OCI-LY7 (cell line): ENCODE results near the gene GTPBP10. TPM values are rescaled to one million over a fixed set of nuclear protein-coding genes. Genes with fewer than 3 reads are reported as not detected.

Experiments used
- BruUV-seq: library from RNA; stranded (reverse); fragments of 400-500 nt; replicated peaks from 2 replicates; lab custom pipeline; 2021; lab: Mats Ljungman, UMichigan
- CTCF ChIA-PET: fragments of 300-600 bp; sonication (Branson Sonifier 250); formaldehyde crosslinking; loops from one replicate; lab custom pipeline; 2022; ENCODE audit warnings: antibody characterized with exemption; ENCODE audit not compliant: unreplicated experiment; lab: Charles Lee
- POLR2A ChIA-PET: fragments of 300-600 bp; sonication (Branson Sonifier 250); formaldehyde crosslinking; loops from one replicate; lab custom pipeline; 2022; ENCODE audit warnings: antibody characterized with exemption; lab: Charles Lee
- DNase-seq: peaks from one replicate; pipeline ENCODE4 v3.0.0-alpha.2; 2015; ENCODE audit warnings: low spot score
- H2AFZ ChIP-seq: fragments of 200-600 bp; sonication (generic), shearing (Covaris generic); 2 replicates; pipeline ENCODE4 v1.6.1; 2014; ENCODE audit warnings: mild to moderate bottlenecking, antibody characterized with exemption, low read length, moderate library complexity
- H3K27ac ChIP-seq: fragments of 200-600 bp; sonication (generic); 2 replicates; pipeline ENCODE4 v1.5.1; 2014; ENCODE audit warnings: mixed run types, low read depth, mild to moderate bottlenecking, moderate library complexity, low read length, inconsistent platforms; ENCODE audit not compliant: poor library complexity, severe bottlenecking
- H3K36me3 ChIP-seq: fragments of 200-600 bp; sonication (generic); 2 replicates; pipeline ENCODE4 v1.6.1; 2014; ENCODE audit warnings: mild to moderate bottlenecking, antibody characterized with exemption, low read length, moderate library complexity, mixed read lengths; ENCODE audit not compliant: insufficient read depth
- H3K4me1 ChIP-seq: fragments of 200-600 bp; sonication (generic); 2 replicates; pipeline ENCODE4 v1.5.1; 2014; ENCODE audit warnings: mild to moderate bottlenecking, low read length; ENCODE audit not compliant: insufficient read depth, poor library complexity, severe bottlenecking
- H3K4me2 ChIP-seq: fragments of 200-600 bp; sonication (generic); 2 replicates; pipeline ENCODE4 v1.6.1; 2014; ENCODE audit warnings: mild to moderate bottlenecking, low read length
- H3K4me3 ChIP-seq: fragments of 200-600 bp; sonication (generic); 2 replicates; pipeline ENCODE4 v1.5.1; 2014; ENCODE audit warnings: mild to moderate bottlenecking, low read depth, low read length; ENCODE audit not compliant: poor library complexity, severe bottlenecking
- H3K79me2 ChIP-seq: fragments of 200-600 bp; sonication (generic); 2 replicates; pipeline ENCODE4 v1.6.1; 2016; ENCODE audit warnings: low read depth, mild to moderate bottlenecking, low read length, moderate library complexity, mixed read lengths; ENCODE audit not compliant: insufficient read depth
- H3K9me2 ChIP-seq: fragments of 200-600 bp; sonication (generic); 2 replicates; pipeline ENCODE4 v1.6.1; 2016; ENCODE audit warnings: mild to moderate bottlenecking, low read length, mixed read lengths; ENCODE audit not compliant: insufficient read depth
- H3K9me3 ChIP-seq: fragments of 200-600 bp; sonication (generic); 2 replicates; pipeline ENCODE4 v1.6.1; 2014; ENCODE audit warnings: mild to moderate bottlenecking, mixed run types, low read length, mixed read lengths
- H4K20me1 ChIP-seq: fragments of 200-600 bp; sonication (generic); 2 replicates; pipeline ENCODE4 v1.6.1; 2014; ENCODE audit warnings: mild to moderate bottlenecking, antibody characterized with exemption, low read length, moderate library complexity, mixed read lengths; ENCODE audit not compliant: insufficient read depth
- EZH2phosphoT487 ChIP-seq: fragments of 200-600 bp; sonication (generic); IDR thresholded peaks from 2 replicates; pipeline ENCODE4 v1.6.1; 2018; ENCODE audit warnings: low read depth, borderline replicate concordance, mild to moderate bottlenecking, mixed run types, antibody characterized with exemption, low read length, moderate library complexity, mixed read lengths
- intact Hi-C: fragments of 100-400 bp; cut with micrococcal nuclease; formaldehyde crosslinking; loops from one replicate; pipeline ENCODE4 v1.10.0; 2022; ENCODE audit not compliant: unreplicated experiment
- total RNA-seq, 2 experiments: library from RNA; depleted of rRNA in 1 of 2; stranded (reverse); fragments of >200 nt in 1 of 2; shearing (Covaris generic) in 1 of 2; gene quantifications; 2 replicates each; pipeline ENCODE4 v1.2.3, GENCODE V29; 2014 to 2022
- TF ChIP-seq, protein P1 (sequence below): fragments of 200-600 bp; sonication (generic); conservative IDR thresholded peaks from 2 replicates; pipeline ENCODE4 v1.5.1; 2014; ENCODE audit warnings: mild to moderate bottlenecking, antibody characterized with exemption, low read length, moderate library complexity, mixed read lengths

Gene GTPBP10
- total RNA-seq, 2 experiments from 2014 or later: 16.5 to 38.8 TPM

DNA sequence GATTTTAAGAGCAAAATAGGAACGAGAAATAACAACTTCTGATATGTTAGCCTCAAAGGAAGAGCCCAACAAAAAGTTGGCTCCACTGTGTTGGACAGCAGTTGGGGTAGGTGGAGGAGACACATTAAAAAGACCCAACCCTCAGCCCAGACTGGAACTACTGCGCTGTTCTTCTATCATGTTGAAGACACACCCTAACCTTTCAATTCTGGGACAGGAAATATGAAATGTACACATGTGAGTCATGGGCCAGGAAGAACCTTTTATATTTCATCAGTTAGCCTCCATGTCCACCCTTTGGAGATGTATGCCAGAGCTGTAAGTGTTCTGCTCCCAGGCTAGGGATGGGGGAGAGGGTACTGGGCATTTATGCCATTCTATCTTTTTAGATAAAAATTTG, 78.9 kb downstream of the GTPBP10 start:
- no peak for TF ChIP-seq EZH2phosphoT487
- TF ChIP-seq, protein P1, sequence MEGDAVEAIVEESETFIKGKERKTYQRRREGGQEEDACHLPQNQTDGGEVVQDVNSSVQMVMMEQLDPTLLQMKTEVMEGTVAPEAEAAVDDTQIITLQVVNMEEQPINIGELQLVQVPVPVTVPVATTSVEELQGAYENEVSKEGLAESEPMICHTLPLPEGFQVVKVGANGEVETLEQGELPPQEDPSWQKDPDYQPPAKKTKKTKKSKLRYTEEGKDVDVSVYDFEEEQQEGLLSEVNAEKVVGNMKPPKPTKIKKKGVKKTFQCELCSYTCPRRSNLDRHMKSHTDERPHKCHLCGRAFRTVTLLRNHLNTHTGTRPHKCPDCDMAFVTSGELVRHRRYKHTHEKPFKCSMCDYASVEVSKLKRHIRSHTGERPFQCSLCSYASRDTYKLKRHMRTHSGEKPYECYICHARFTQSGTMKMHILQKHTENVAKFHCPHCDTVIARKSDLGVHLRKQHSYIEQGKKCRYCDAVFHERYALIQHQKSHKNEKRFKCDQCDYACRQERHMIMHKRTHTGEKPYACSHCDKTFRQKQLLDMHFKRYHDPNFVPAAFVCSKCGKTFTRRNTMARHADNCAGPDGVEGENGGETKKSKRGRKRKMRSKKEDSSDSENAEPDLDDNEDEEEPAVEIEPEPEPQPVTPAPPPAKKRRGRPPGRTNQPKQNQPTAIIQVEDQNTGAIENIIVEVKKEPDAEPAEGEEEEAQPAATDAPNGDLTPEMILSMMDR: no peak
- BruUV-seq: no TSS peak
- CTCF ChIA-PET: no interaction called here

DNA sequence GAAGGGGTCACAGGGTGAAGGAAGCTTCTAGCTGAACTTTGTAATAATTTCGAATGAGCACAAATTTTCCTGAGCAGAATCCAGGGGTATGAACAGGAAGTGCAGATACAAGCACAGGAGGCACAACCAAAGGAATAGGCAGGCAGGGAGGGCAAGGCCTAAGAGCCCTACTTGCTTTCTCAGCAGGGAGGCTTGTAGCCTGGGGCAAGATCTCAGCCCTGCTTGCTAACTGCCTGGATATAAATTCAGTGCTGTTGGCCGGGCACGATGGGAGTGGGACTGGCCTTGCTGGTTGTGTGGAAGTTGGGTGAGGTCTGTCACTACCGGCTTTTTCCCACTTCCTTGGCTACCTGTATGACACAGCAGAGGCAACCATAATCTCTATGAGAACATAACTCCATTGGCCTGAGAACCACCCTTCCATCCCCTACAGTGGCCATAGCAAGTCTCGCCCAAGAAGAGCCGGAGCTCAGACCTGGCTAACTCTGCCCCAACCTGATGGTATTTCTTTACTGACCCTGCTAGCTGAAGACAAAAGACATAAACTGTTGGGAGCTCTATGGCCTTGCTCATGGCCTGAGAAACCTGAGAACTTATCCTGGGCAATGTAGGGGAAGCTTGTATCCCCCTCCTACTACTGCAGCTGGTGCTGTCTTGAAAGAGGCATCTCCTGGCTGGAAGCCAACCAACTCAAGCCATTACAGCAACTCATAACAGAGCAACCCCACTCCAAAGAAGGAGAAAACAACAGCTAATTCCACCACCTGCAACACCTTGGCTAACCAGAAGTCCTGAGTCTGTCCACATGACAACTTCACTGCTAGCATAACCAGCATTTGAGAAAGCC, 84.3 kb downstream of the GTPBP10 start:
- CTCF ChIA-PET: no interaction called here
- Histone ChIP-seq H3K36me3 (no peaks in the 10 kb centered on the region; the same call in 1 of the 2 replicates), H4K20me1 (no peaks in the 10 kb centered on the region), H2AFZ (no peak overlapping the region), H3K27ac (no peak overlapping the region), H3K4me1 (no peaks in the 10 kb centered on the region), H3K79me2 (no peaks in the 10 kb centered on the region), H3K4me2 (no peak overlapping the region), H3K4me3 (no peak overlapping the region), H3K9me2 (no peaks in the 10 kb centered on the region), H3K9me3 (no peaks in the 10 kb centered on the region)
- BruUV-seq: no TSS peak
- DNase-seq: no peak
- TF ChIP-seq, protein P1: no peak
- no peak for TF ChIP-seq EZH2phosphoT487
- intact Hi-C loops: no loop called here
- POLR2A ChIA-PET: interaction anchor here (0.6 kb wide), 2 partner anchors 117 to 154 kb away, joined by 3 read pairs; no protein-coding TSS in a partner anchor

More for the DNA sequence above, 78.9 kb downstream of the GTPBP10 start:
- POLR2A ChIA-PET: no interaction called here
- no peaks in the 10 kb centered on the region for H3K9me2 ChIP-seq
- H3K9me3 ChIP-seq: no peaks in the 10 kb centered on the region
- no peaks in the 10 kb centered on the region for H4K20me1 ChIP-seq
- H3K79me2 ChIP-seq: no peaks in the 10 kb centered on the region
- intact Hi-C loops: no loop called here
- no peak overlapping the region for H3K4me2 ChIP-seq
- no peak overlapping the region for H3K4me3 ChIP-seq
- H3K27ac ChIP-seq: no peak overlapping the region
- H3K36me3 ChIP-seq: no peaks in the 10 kb centered on the region; the same call in 1 of the 2 replicates
- DNase-seq: no peak
- no peak overlapping the region for H2AFZ ChIP-seq
- no peaks in the 10 kb centered on the region for H3K4me1 ChIP-seq

DNA sequence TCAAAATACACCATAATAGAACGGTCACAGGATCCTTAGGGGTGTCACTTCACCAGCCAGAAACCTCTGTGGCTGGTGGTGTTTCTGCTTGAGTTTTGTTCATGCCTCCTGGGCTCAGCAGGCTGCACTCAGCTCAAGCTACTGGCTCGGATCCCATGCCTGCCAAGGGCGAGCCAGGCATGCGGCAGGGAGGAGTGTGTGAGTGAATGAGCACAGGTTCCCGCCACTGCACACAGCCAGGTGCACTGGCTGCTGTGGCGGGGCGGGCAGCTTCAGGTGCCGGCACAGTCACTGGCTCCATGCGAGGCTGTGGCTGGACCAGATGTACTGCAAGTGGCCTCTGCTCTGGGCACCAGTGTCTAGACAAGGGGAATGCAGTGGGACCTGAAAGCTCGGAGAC, 86.2 kb downstream of the GTPBP10 start:
- Histone ChIP-seq H3K79me2 (no peaks in the 10 kb centered on the region), H3K4me2 (no peak overlapping the region), H3K36me3 (no peaks in the 10 kb centered on the region; the same call in 1 of the 2 replicates), H4K20me1 (no peaks in the 10 kb centered on the region), H3K9me3 (no peaks in the 10 kb centered on the region), H2AFZ (no peak overlapping the region), H3K9me2 (no peaks in the 10 kb centered on the region), H3K4me1 (no peaks in the 10 kb centered on the region), H3K4me3 (no peak overlapping the region), H3K27ac (no peak overlapping the region)
- no TSS peak for BruUV-seq
- DNase-seq: no peak
- intact Hi-C loops: no loop called here
- TF ChIP-seq, protein P1: no peak
- TF ChIP-seq EZH2phosphoT487: no peak
- CTCF ChIA-PET: no interaction called here
- POLR2A ChIA-PET: interaction anchor here (0.6 to 0.7 kb wide), 2 partner anchors 12 to 19 kb away, joined by 3 to 4 read pairs; no protein-coding TSS in a partner anchor
